Activated T-cell treated with anti-CD3 and anti-CD28 coated beads, Interleukin-2, amount 50 U/mL, for 72 hours (primary cell): ENCODE data around the gene TH. TPM values are rescaled to one million over a fixed set of nuclear protein-coding genes. Genes with fewer than 3 reads are reported as not detected.
A peak's percentile ranks its signal among the peaks of the same experiment; 100 is the strongest.

Experiments used
- ATAC-seq, 2 donors: fragments of 150-1000 bp; cut with Tn5 transposase; replicated peaks in 1 of 2; 2 replicates each; pipeline ENCODE4 v1.10.0; 2021; ENCODE audit warnings: moderate library complexity in 2 of 2, mild to moderate bottlenecking in 1 of 2
- DNase-seq, 2 donors: peaks; one replicate each; pipeline ENCODE4 v3.0.0; 2021 to 2022; ENCODE audit warnings: mixed read lengths in 1 of 2
- H3K27ac Mint-ChIP-seq: one replicate; pipeline ENCODE4 v1.8.0; 2022; ENCODE audit warnings: mild to moderate bottlenecking, moderate library complexity, mixed read lengths
- H3K27me3 Mint-ChIP-seq: one replicate; pipeline ENCODE4 v1.8.0; 2022; ENCODE audit warnings: low read depth, mixed read lengths
- H3K36me3 Mint-ChIP-seq, 2 donors: one replicate each; pipeline ENCODE4 v1.8.0; 2022; ENCODE audit warnings: mixed read lengths in 2 of 2, mild to moderate bottlenecking in 1 of 2; ENCODE audit not compliant: insufficient read depth in 2 of 2
- H3K4me1 Mint-ChIP-seq: one replicate; pipeline ENCODE4 v1.8.0; 2022; ENCODE audit warnings: low read depth, mixed read lengths
- H3K4me3 Mint-ChIP-seq, 2 donors: one replicate each; pipeline ENCODE4 v1.8.0; 2022; ENCODE audit warnings: mild to moderate bottlenecking in 2 of 2, mixed read lengths in 2 of 2, moderate library complexity in 2 of 2
- H3K9me3 Mint-ChIP-seq, 2 donors: one replicate each; pipeline ENCODE4 v1.8.0; 2022; ENCODE audit warnings: mixed read lengths in 2 of 2
- total RNA-seq, 2 donors: library from RNA; stranded (reverse); gene quantifications; one replicate each; pipeline ENCODE4 v1.2.3, GENCODE V29; 2022

The TH gene
- total RNA-seq, 2 donors from 2014 or later: not detected

GRCh38 chr11:2163428-2163978 is 8.1 kb downstream of the TH start:
- no peaks in the 10 kb centered on the region for H3K36me3 Mint-ChIP-seq
- H3K9me3 Mint-ChIP-seq: no peaks in the 10 kb centered on the region
- H3K4me1 Mint-ChIP-seq: no peaks in the 10 kb centered on the region
- DNase-seq (no peak), ATAC-seq (no peak)
- H3K4me3 Mint-ChIP-seq: no peak overlapping the region
- H3K27ac Mint-ChIP-seq: no peak overlapping the region
- H3K27me3 Mint-ChIP-seq: no peaks in the 10 kb centered on the region

- no peaks in the 10 kb centered on the region for H3K4me1 Mint-ChIP-seq
- H3K4me3 Mint-ChIP-seq: no peak within 1 kb of the TSS
- no peaks in the 10 kb centered on the region for H3K9me3 Mint-ChIP-seq
- no peaks in the 10 kb centered on the region for H3K27me3 Mint-ChIP-seq
- ATAC-seq (no peak), DNase-seq (no peak)
- H3K36me3 Mint-ChIP-seq: no peaks in the 10 kb centered on the region
- H3K27ac Mint-ChIP-seq: no peak within 1 kb of the TSS
These were observed 10.8 kb downstream of the TH start, which contains the start of gene INS for GRCh38 chr11:2160736-2161259. TSS of gene INS (minus strand) at chr11:2161209. CDS start at chr11:2160971, 238 bp downstream.

GRCh38 chr11:2159536-2160413 is 11.8 kb downstream of the TH start:
- no peak for ATAC-seq
- no peaks in the 10 kb centered on the region for H3K9me3 Mint-ChIP-seq
- no peak overlapping the region for H3K4me3 Mint-ChIP-seq
- no peak for DNase-seq
- no peak overlapping the region for H3K27ac Mint-ChIP-seq
- H3K4me1 Mint-ChIP-seq: no peaks in the 10 kb centered on the region
- H3K36me3 Mint-ChIP-seq: no peaks in the 10 kb centered on the region
- no peaks in the 10 kb centered on the region for H3K27me3 Mint-ChIP-seq

- Mint-ChIP-seq H3K9me3 (no peaks in the 10 kb centered on the region), H3K36me3 (no peaks in the 10 kb centered on the region), H3K4me3 (no peak overlapping the region), H3K27ac (no peak overlapping the region), H3K4me1 (no peaks in the 10 kb centered on the region), H3K27me3 (no peaks in the 10 kb centered on the region)
- DNase-seq (no peak), ATAC-seq (no peak)
These were observed 12.6 kb downstream of the TH start for GRCh38 chr11:2158966-2159365.

- Mint-ChIP-seq H3K27ac (no peak overlapping the region), H3K9me3 (no peaks in the 10 kb centered on the region), H3K4me1 (no peaks in the 10 kb centered on the region), H3K4me3 (no peak overlapping the region), H3K36me3 (no peaks in the 10 kb centered on the region), H3K27me3 (no peaks in the 10 kb centered on the region)
- no peak for ATAC-seq
- no peak for DNase-seq
These were observed 13.3 kb downstream of the TH start for GRCh38 chr11:2158296-2158737.

- Mint-ChIP-seq H3K27ac (no peak overlapping the region), H3K4me3 (no peak overlapping the region), H3K4me1 (no peaks in the 10 kb centered on the region), H3K9me3 (no peaks in the 10 kb centered on the region), H3K36me3 (no peaks in the 10 kb centered on the region), H3K27me3 (no peaks in the 10 kb centered on the region)
- ATAC-seq: no peak
- no peak for DNase-seq
These were observed 14.1 kb downstream of the TH start for GRCh38 chr11:2157294-2158040.

GRCh38 chr11:2156416-2157182 is 15.0 kb downstream of the TH start:
- DNase-seq (peak; percentile 65 to 76), ATAC-seq (peak; percentile 31 to 36)
- Mint-ChIP-seq H3K4me3 (no peak overlapping the region), H3K9me3 (no peaks in the 10 kb centered on the region), H3K27me3 (no peaks in the 10 kb centered on the region), H3K36me3 (no peaks in the 10 kb centered on the region), H3K27ac (no peak overlapping the region), H3K4me1 (peaks cover 3% of the 10 kb centered on the region)

GRCh38 chr11:2155511-2155910 is 16.1 kb downstream of the TH start:
- no peaks in the 10 kb centered on the region for H3K9me3 Mint-ChIP-seq
- H3K27me3 Mint-ChIP-seq: peaks cover 8% of the 10 kb centered on the region
- no peaks in the 10 kb centered on the region for H3K36me3 Mint-ChIP-seq
- DNase-seq: no peak
- peaks cover 5% of the 10 kb centered on the region for H3K4me1 Mint-ChIP-seq
- ATAC-seq: no peak
- no peak overlapping the region for H3K27ac Mint-ChIP-seq
- H3K4me3 Mint-ChIP-seq: no peak overlapping the region

- ATAC-seq: no peak
These were observed 16.7 kb downstream of the TH start for GRCh38 chr11:2154889-2155288.

GRCh38 chr11:2154195-2154585 is 17.4 kb downstream of the TH start:
- no peak overlapping the region for H3K4me3 Mint-ChIP-seq
- peaks cover 12% of the 10 kb centered on the region for H3K27me3 Mint-ChIP-seq
- H3K4me1 Mint-ChIP-seq: peaks cover 5% of the 10 kb centered on the region
- H3K27ac Mint-ChIP-seq: no peak overlapping the region
- H3K9me3 Mint-ChIP-seq: no peaks in the 10 kb centered on the region
- DNase-seq (no peak), ATAC-seq (no peak)
- H3K36me3 Mint-ChIP-seq: no peaks in the 10 kb centered on the region

More at GRCh38 chr11:2154889-2155288, 16.7 kb downstream of the TH start:
- Mint-ChIP-seq H3K27me3 (peaks cover 11% of the 10 kb centered on the region), H3K27ac (no peak overlapping the region), H3K36me3 (no peaks in the 10 kb centered on the region), H3K4me1 (peaks cover 5% of the 10 kb centered on the region), H3K9me3 (no peaks in the 10 kb centered on the region), H3K4me3 (no peak overlapping the region)
- no peak for DNase-seq

- no peak overlapping the region for H3K4me3 Mint-ChIP-seq
- no peaks in the 10 kb centered on the region for H3K9me3 Mint-ChIP-seq
- peaks cover 5% of the 10 kb centered on the region for H3K4me1 Mint-ChIP-seq
- H3K27ac Mint-ChIP-seq: no peak overlapping the region
- no peaks in the 10 kb centered on the region for H3K36me3 Mint-ChIP-seq
- DNase-seq: no peak
- H3K27me3 Mint-ChIP-seq: peaks cover 17% of the 10 kb centered on the region
- ATAC-seq: no peak
These were observed 17.9 kb downstream of the TH start for GRCh38 chr11:2153581-2154194.
